Activated CD4-positive, CD25-positive, alpha-beta regulatory T cell (primary cell): ENCODE results near the gene PITPNM3.

Experiments used
- DNase-seq, 4 experiments: peaks; one replicate each; lab custom pipeline; 2025; lab: John Stamatoyannopoulos, UW

The PITPNM3 gene

DNA sequence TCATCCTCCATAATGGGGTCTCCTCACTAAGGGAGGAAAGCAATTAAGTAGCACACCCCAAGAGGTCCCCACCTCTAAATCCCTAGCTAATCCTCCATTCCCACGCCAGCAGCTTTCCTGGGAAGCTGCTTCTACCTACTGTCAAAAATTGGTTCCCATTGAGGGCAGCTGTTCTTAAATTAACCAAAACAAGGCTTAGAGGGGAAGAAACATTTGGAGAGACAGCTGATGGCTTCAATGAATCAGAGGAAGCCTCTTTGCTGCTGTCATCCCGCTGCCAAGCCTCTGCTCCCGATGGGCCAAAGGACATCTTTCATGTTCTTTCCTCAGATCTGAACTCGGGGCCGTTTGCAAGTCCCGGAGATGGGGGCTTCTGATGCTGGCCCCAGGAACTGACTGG is 148.1 kb downstream of the PITPNM3 start:
- no peak for DNase-seq

DNA sequence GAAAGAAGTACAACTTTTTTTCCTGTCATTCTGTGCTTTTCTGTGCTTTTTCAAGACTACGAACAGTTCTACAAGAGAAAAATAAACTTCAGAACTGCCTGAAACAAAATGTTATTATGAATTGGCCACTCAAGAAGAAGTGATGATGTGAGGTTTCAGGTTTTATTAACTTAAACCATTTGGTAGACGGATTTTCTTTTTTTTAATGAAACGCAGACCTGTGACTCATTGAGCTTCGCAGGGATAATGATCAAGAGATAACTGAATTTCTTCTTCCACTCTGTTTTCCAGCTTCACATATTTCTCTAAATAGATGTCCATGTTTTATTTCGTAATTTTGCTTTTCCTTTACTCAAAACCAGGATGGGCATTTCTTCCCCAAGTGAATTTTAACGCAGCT is 154.1 kb downstream of the PITPNM3 start:
- DNase-seq = no peak
